AG04450 (cell line): Measurements from ENCODE around the gene COG8. TPM values are rescaled to one million over a fixed set of nuclear protein-coding genes. Genes with fewer than 3 reads are reported as not detected.
A peak's percentile ranks its signal among the peaks of the same experiment; 100 is the strongest.

ENCODE experiments used
- CTCF ChIA-PET: fragments of 300-600, 350-600 bp; formaldehyde crosslinking; extraction: SDS; loops from one replicate; lab custom pipeline; 2022; ENCODE audit warnings: antibody characterized with exemption, inconsistent platforms; lab: Charles Lee
- POLR2A ChIA-PET: fragments of 350-600 bp; formaldehyde crosslinking; extraction: SDS; loops from one replicate; lab custom pipeline; 2021; ENCODE audit warnings: antibody characterized with exemption, inconsistent platforms; lab: Yijun Ruan, JAX
- DNase-seq: peaks from one replicate; pipeline ENCODE4 v3.0.0-alpha.2; 2011; ENCODE audit warnings: low read depth, low spot score
- H3K27ac ChIP-seq: one replicate; pipeline ENCODE4 v1.5.1; 2012; ENCODE audit warnings: low read depth, low read length, control low read depth
- H3K27me3 ChIP-seq: one replicate; pipeline ENCODE4 v1.6.0; 2012; ENCODE audit warnings: low read length; ENCODE audit not compliant: control insufficient read depth, insufficient read depth
- H3K4me3 ChIP-seq: 2 replicates; pipeline ENCODE4 v1.5.1; 2011; ENCODE audit warnings: mild to moderate bottlenecking, low read depth, low read length, control low read depth
- H3K9me3 ChIP-seq: 2 replicates; pipeline ENCODE4 v1.5.1; 2012; ENCODE audit warnings: low read length; ENCODE audit not compliant: control insufficient read depth, insufficient read depth
- polyA plus RNA-seq: library from polyadenylated mRNA; depleted of rRNA; stranded (reverse); fragments of >200 nt; gene quantifications from 2 replicates; pipeline ENCODE4 v1.2.3, GENCODE V29; 2011
- TF ChIP-seq, protein P1 (sequence below): IDR thresholded peaks from 2 replicates; pipeline ENCODE4 v1.5.1; 2011; ENCODE audit warnings: low read depth, low read length, control low read depth, inconsistent platforms

COG8 gene
- polyA plus RNA-seq, 1 experiment: 22.6 TPM

DNA sequence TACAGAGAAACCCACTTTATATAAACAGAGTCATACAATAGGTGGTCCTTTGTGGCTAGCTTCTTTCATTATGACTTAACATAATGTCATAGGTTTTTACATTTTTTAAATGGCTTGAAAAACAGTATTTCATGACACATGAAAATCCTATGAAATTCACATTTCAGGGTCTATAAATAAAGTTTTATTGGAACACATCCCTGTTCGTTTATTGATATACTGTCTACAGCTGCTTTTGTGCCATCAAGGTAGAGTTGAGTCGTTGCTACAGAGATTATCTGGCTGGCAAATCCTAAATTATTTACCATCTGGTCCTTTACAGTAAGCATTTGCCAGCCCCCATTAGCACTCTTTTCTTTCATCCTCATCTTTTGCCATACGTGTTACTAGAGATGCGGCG, 25.9 kb downstream of the COG8 start:
- TF ChIP-seq, protein P1, sequence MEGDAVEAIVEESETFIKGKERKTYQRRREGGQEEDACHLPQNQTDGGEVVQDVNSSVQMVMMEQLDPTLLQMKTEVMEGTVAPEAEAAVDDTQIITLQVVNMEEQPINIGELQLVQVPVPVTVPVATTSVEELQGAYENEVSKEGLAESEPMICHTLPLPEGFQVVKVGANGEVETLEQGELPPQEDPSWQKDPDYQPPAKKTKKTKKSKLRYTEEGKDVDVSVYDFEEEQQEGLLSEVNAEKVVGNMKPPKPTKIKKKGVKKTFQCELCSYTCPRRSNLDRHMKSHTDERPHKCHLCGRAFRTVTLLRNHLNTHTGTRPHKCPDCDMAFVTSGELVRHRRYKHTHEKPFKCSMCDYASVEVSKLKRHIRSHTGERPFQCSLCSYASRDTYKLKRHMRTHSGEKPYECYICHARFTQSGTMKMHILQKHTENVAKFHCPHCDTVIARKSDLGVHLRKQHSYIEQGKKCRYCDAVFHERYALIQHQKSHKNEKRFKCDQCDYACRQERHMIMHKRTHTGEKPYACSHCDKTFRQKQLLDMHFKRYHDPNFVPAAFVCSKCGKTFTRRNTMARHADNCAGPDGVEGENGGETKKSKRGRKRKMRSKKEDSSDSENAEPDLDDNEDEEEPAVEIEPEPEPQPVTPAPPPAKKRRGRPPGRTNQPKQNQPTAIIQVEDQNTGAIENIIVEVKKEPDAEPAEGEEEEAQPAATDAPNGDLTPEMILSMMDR: no peak
- ChIA-PET CTCF (no interaction called here), POLR2A (no interaction called here)

GRCh38 chr16:69311533-69312387, 27.6 kb downstream of the COG8 start:
- no peaks in the 10 kb centered on the region; the same call in 1 of the 2 replicates for H3K9me3 ChIP-seq
- H3K4me3 ChIP-seq: peak overlapping the region; percentile 86
- TF ChIP-seq, protein P1: 0 out of 2 replicates have a peak, but pooled peaks have one; percentile 15
- POLR2A ChIA-PET: interaction anchor here (0.6 to 0.7 kb wide), 2 partner anchors 9 to 14 kb away, joined by 3 to 4 read pairs; no protein-coding TSS in a partner anchor
- CTCF ChIA-PET: interaction anchor here (0.5 to 1.5 kb wide), 9 partner anchors 15 to 1011 kb away, joined by 3 to 10 read pairs (median 4); no protein-coding TSS in a partner anchor
- DNase-seq: no peak
- peak overlapping the region; percentile 65 for H3K27ac ChIP-seq
- H3K27me3 ChIP-seq: no peaks in the 10 kb centered on the region

More for the DNA sequence above, 25.9 kb downstream of the COG8 start:
- no peaks in the 10 kb centered on the region; the same call in 1 of the 2 replicates for H3K9me3 ChIP-seq
- no peak for DNase-seq
- H3K4me3 ChIP-seq: no peak overlapping the region
- H3K27ac ChIP-seq: no peak overlapping the region
- H3K27me3 ChIP-seq: no peaks in the 10 kb centered on the region

DNA sequence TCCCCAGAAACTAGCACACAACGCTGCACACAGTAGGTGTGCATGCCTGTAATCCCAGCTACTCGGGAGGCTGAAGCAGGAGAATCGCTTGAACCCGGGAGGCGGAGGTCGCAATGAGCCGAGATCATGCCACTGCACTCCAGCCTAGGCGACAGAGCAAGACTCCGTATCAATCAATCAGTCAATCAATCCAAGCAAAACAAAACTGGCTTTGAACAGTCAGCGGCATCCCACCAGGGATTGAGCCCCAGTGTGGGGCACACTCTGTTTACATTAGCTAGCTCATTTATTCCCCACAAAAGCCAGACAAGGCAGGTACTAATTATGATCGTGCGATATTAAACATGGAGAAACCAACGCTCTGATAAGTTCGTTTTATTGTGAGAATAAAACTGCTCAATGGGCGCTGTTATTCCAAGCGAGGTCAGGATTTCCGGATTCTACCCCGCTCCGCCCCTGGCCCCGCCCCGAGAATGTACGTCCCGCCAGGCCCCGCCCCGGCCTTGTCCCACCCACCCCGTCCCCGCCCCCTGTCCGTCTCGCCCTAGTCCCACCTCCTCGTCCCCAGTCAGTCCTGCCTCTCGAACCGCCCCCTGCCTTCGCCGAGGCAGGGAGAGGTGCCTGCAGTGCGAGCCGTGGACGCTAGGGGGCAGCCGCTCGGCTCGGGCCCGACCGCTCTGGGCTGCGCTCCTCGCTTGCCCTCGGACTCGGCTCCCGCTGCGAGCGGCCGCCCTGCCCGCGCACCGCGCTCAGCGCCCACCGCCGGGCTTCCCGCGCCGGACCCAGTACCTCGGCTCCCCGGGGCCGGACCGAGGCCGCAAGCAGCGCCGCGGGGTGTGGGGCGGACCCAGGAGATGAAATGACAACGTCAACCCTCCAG, 28.5 kb downstream of the COG8 start, which contains the start of gene VPS4A:
Gene VPS4A (plus strand): TSS at position 698 of the 880 bp plus-strand sequence. CDS start 162 bp downstream, at position 860.
- Histone ChIP-seq H3K9me3 (no peaks in the 10 kb centered on the region; the same call in 1 of the 2 replicates), H3K4me3 (peak within 1 kb of the TSS; percentile 86), H3K27ac (peak within 1 kb of the TSS; percentile 75), H3K27me3 (no peaks in the 10 kb centered on the region)
- TF ChIP-seq, protein P1: peak; percentile 75
- CTCF ChIA-PET: interaction anchor here (0.6 to 1.5 kb wide), 15 partner anchors 9 to 161 kb away, joined by 3 to 9 read pairs (median 4); no protein-coding TSS in a partner anchor
- POLR2A ChIA-PET: no interaction called here
- DNase-seq: peak; percentile 92

DNA sequence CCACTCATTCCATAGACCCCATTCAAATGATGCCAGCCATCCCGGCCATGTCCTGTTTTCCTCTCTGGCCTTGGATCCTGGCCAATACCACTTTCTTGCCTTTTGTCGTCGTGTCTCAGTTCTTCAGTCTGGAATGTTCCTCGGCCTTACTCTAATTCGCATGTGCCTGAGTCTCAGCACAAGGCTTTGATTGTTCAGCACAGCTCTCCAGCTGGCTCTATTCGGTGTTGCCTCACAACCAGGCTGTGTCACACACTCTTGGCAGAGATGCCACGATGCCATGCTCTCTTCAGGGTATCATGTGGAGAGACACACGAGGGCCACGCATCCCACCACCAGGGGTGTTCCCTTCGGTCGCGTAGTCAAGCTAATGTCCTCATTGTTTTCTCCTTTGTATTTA, 30.0 kb downstream of the COG8 start:
- CTCF ChIA-PET: interaction anchor here (1.5 kb wide), 1 partner anchor 159 kb away, joined by 7 read pairs; no protein-coding TSS in a partner anchor
- no peak for DNase-seq
- Histone ChIP-seq H3K4me3 (no peak overlapping the region), H3K27ac (no peak overlapping the region), H3K9me3 (no peaks in the 10 kb centered on the region; the same call in 1 of the 2 replicates), H3K27me3 (no peaks in the 10 kb centered on the region)
- POLR2A ChIA-PET: no interaction called here
- TF ChIP-seq, protein P1: no peak
